Tibial artery (tissue), 4 donors: ENCODE measurements around the gene NOL4L.

Experiments used
- DNase-seq, 2 donors: peaks; one replicate each; pipeline ENCODE4 v3.0.0-alpha.2; 2019
- H3K27ac ChIP-seq, 2 donors: fragments of 200-600 bp; sonication (generic) in 1 of 2; 1 replicate in 1 of 2; 2 replicates in 1 of 2; pipeline ENCODE4 v1.5.1; 2018 to 2019; ENCODE audit warnings: mild to moderate bottlenecking in 1 of 2
- H3K27me3 ChIP-seq, 2 donors: fragments of 200-600 bp; sonication (generic) in 1 of 2; one replicate each; pipeline versions ENCODE4 v1.5.1 to v1.6.0; 2016 to 2019
- H3K36me3 ChIP-seq, 3 donors: fragments of 200-600 bp; sonication (generic) in 2 of 3; one replicate each; pipeline ENCODE4 v1.5.1; 2016 to 2019; ENCODE audit warnings: mild to moderate bottlenecking in 2 of 3
- H3K4me1 ChIP-seq, 4 donors: fragments of 200-600 bp; sonication (generic) in 2 of 4; 1 replicate in 3 of 4; 2 replicates in 1 of 4; pipeline ENCODE4 v1.5.1; 2016 to 2019
- H3K4me3 ChIP-seq, 2 donors: fragments of 200-600 bp; sonication (generic) in 1 of 2; 1 replicate in 1 of 2; 2 replicates in 1 of 2; pipeline ENCODE4 v1.5.1; 2018 to 2019; ENCODE audit warnings: mild to moderate bottlenecking in 2 of 2
- H3K9me3 ChIP-seq, 3 donors: fragments of 200-600 bp; sonication (generic) in 1 of 3; one replicate each; pipeline ENCODE4 v1.5.1; 2016 to 2019
- intact Hi-C: fragments of 100-400 bp; cut with DNase I; formaldehyde crosslinking; loops from one replicate; pipeline ENCODE4 v1.15.0; 2023; ENCODE audit warnings: low total_unique reads
- TF ChIP-seq, protein P1 (sequence below), 2 experiments: fragments of 200-600 bp in 1 of 2; fragments of 450-650 bp in 1 of 2; IDR thresholded peaks; one replicate each; pipeline ENCODE4 v1.5.1; 2017 to 2019; ENCODE audit warnings: antibody characterized with exemption in 2 of 2, mild to moderate bottlenecking in 1 of 2, moderate library complexity in 1 of 2

The NOL4L gene

GRCh38 chr20:32606107-32606506 is 21.0 kb upstream of the NOL4L start:
- no peak overlapping the region for H3K4me3 ChIP-seq
- H3K27ac ChIP-seq, result no peak overlapping the region
- DNase-seq, result no peak
- H3K4me1 ChIP-seq, result no peaks in the 10 kb centered on the region
- H3K9me3 ChIP-seq, result no peaks in the 10 kb centered on the region
- peaks cover 0 to 35% of the 10 kb centered on the region in 2 donors for H3K27me3 ChIP-seq
- no peaks in the 10 kb centered on the region for H3K36me3 ChIP-seq
- intact Hi-C loops, result no loop called here
- TF ChIP-seq, protein P1, sequence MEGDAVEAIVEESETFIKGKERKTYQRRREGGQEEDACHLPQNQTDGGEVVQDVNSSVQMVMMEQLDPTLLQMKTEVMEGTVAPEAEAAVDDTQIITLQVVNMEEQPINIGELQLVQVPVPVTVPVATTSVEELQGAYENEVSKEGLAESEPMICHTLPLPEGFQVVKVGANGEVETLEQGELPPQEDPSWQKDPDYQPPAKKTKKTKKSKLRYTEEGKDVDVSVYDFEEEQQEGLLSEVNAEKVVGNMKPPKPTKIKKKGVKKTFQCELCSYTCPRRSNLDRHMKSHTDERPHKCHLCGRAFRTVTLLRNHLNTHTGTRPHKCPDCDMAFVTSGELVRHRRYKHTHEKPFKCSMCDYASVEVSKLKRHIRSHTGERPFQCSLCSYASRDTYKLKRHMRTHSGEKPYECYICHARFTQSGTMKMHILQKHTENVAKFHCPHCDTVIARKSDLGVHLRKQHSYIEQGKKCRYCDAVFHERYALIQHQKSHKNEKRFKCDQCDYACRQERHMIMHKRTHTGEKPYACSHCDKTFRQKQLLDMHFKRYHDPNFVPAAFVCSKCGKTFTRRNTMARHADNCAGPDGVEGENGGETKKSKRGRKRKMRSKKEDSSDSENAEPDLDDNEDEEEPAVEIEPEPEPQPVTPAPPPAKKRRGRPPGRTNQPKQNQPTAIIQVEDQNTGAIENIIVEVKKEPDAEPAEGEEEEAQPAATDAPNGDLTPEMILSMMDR (IDR thresholded peaks at IDR 0.05), result no peak

- intact Hi-C loops, result no loop called here
- H3K4me1 ChIP-seq, result no peaks in the 10 kb centered on the region
- H3K4me3 ChIP-seq, result no peak overlapping the region
- H3K9me3 ChIP-seq, result no peaks in the 10 kb centered on the region
- peak in 1 of 2 donors; percentile 55 for DNase-seq
- H3K27ac ChIP-seq, result no peak overlapping the region
- H3K27me3 ChIP-seq, result peaks cover 0 to 31% of the 10 kb centered on the region in 2 donors
- H3K36me3 ChIP-seq, result no peaks in the 10 kb centered on the region
- TF ChIP-seq, protein P1 (IDR thresholded peaks at IDR 0.05), result no peak
Measured at GRCh38 chr20:32605167-32605656, 20.1 kb upstream of the NOL4L start.

DNA sequence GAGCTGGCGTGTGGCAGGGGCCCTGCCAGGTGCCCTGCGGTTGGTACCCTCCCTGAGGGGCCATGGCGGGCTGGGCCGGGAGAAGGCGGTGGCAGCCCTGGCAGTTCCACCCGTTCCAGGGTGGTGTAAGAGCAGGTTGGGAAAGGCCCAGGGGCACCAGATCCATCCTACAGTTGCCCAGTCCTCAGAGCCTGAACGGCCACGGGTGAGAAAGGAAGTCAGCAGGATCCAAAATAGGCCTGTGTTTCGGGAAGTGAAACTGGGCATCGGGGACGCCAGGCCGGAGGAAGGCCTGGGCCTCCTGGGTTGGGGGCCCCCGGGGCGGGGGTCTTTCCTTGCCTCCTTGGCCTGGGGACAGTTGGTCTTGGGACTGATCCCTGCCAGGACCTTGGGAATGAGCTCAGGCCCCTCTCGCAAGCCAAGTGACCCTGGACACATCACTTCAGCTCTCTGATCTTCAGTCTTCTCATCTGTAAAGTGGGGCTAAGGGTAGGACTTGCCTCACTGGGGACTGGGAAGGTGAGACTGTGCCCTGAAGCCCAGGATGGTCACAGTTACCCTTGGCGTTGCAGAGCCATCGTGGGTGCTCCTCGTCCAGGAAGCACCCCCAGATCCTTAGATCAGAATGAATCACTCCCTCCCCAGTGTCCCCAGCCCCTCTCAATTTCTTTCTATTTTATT is 18.1 kb upstream of the NOL4L start:
- no peaks in the 10 kb centered on the region for H3K9me3 ChIP-seq
- no peak overlapping the region for H3K27ac ChIP-seq
- intact Hi-C loops, result no loop called here
- no peaks in the 10 kb centered on the region for H3K36me3 ChIP-seq
- TF ChIP-seq, protein P1 (IDR thresholded peaks at IDR 0.05), result no peak
- H3K4me3 ChIP-seq, result no peak overlapping the region
- H3K27me3 ChIP-seq, result peaks cover 0 to 27% of the 10 kb centered on the region in 2 donors
- no peaks in the 10 kb centered on the region for H3K4me1 ChIP-seq
- DNase-seq, result peak in 1 of 2 donors; percentile 53

GRCh38 chr20:32602273-32602672 is 17.1 kb upstream of the NOL4L start:
- intact Hi-C loops, result no loop called here
- TF ChIP-seq, protein P1 (IDR thresholded peaks at IDR 0.05), result no peak
- H3K36me3 ChIP-seq, result no peaks in the 10 kb centered on the region
- H3K9me3 ChIP-seq, result no peaks in the 10 kb centered on the region
- no peak overlapping the region for H3K27ac ChIP-seq
- no peak for DNase-seq
- H3K4me3 ChIP-seq, result no peak overlapping the region
- peaks cover 0 to 23% of the 10 kb centered on the region in 2 donors for H3K27me3 ChIP-seq
- H3K4me1 ChIP-seq, result no peaks in the 10 kb centered on the region

DNA sequence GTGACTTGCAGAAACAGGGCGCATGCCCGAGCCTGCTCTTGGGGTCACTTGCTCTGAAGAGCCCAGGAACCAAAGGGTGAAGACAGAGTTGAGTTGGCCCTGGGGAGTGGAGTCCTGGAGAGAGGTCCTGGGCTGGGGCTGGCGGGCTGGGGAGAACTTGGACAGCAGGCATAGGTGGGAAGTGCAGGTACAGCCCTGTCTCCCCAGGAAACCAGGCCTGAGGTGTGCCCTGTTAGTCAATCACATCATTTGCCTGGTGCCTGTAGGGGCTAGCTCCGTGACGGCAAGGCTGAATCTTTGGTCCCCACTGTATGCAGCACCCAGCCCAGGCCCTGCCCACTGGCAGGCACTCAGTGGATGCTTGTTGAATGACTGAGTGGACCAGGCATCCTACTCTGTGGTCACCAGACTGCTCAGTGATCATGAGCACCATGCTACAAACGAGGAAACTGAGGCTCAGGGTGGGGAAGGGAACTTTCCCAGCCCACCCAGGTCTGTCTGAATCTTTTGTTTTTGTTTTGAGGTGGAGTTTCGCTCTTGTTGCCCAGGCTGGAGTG is 15.6 kb upstream of the NOL4L start:
- no peak overlapping the region for H3K4me3 ChIP-seq
- DNase-seq, result no peak
- intact Hi-C loops, result no loop called here
- no peaks in the 10 kb centered on the region for H3K9me3 ChIP-seq
- H3K4me1 ChIP-seq, result no peaks in the 10 kb centered on the region
- TF ChIP-seq, protein P1 (IDR thresholded peaks at IDR 0.05), result no peak
- H3K36me3 ChIP-seq, result no peaks in the 10 kb centered on the region
- H3K27ac ChIP-seq, result no peak overlapping the region
- peaks cover 0 to 21% of the 10 kb centered on the region in 2 donors for H3K27me3 ChIP-seq
